Neuronal stem cell (in vitro differentiated cells): ENCODE measurements around the gene SH3TC1.

Source experiments
- DNase-seq: peaks from one replicate; pipeline ENCODE4 v3.0.0-alpha.2; 2013; ENCODE audit warnings: low spot score
- H2AFZ ChIP-seq: one replicate; pipeline ENCODE4 v1.6.1; 2013; ENCODE audit warnings: mild to moderate bottlenecking, low read length, inconsistent platforms
- H2AK5ac ChIP-seq: 2 replicates; pipeline ENCODE4 v1.6.1; 2013; ENCODE audit warnings: low read depth, mild to moderate bottlenecking, inconsistent platforms, low read length, moderate library complexity, mixed read lengths
- H2BK120ac ChIP-seq: 2 replicates; pipeline ENCODE4 v1.6.1; 2013; ENCODE audit warnings: low read depth, mild to moderate bottlenecking, inconsistent platforms, low read length, moderate library complexity, mixed read lengths
- H2BK12ac ChIP-seq: one replicate; pipeline ENCODE4 v1.6.1; 2013; ENCODE audit warnings: low read length, inconsistent platforms
- H2BK15ac ChIP-seq: 2 replicates; pipeline ENCODE4 v1.6.1; 2013; ENCODE audit warnings: mild to moderate bottlenecking, low read length, inconsistent platforms, mixed read lengths
- H2BK5ac ChIP-seq: one replicate; pipeline ENCODE4 v1.6.1; 2013; ENCODE audit warnings: inconsistent platforms, mild to moderate bottlenecking, low read length, moderate library complexity
- H3K14ac ChIP-seq: one replicate; pipeline ENCODE4 v1.6.1; 2013; ENCODE audit warnings: low read length, inconsistent platforms
- H3K18ac ChIP-seq: 2 replicates; pipeline ENCODE4 v1.6.1; 2013; ENCODE audit warnings: low read length, inconsistent platforms
- H3K23ac ChIP-seq: 2 replicates; pipeline ENCODE4 v1.6.1; 2013; ENCODE audit warnings: low read depth, mild to moderate bottlenecking, mixed read lengths, low read length, inconsistent platforms; ENCODE audit not compliant: poor library complexity
- H3K27ac ChIP-seq: replicated peaks from 3 replicates; pipeline ENCODE4 v1.5.1; 2013; ENCODE audit warnings: low read length, inconsistent platforms
- H3K27me3 ChIP-seq, 3 experiments: 2 replicates each; pipeline ENCODE4 v1.6.1; 2013; ENCODE audit warnings: low read length in 3 of 3, mild to moderate bottlenecking in 2 of 3, inconsistent platforms in 1 of 3, low read depth in 1 of 3, mixed read lengths in 1 of 3, moderate library complexity in 1 of 3; ENCODE audit not compliant: control insufficient read depth in 3 of 3, insufficient read depth in 3 of 3
- H3K36me3 ChIP-seq, 2 donors: replicated peaks in 1 of 2; 2 replicates each; pipeline ENCODE4 v1.6.1; 2013; ENCODE audit warnings: low read length in 2 of 2; ENCODE audit not compliant: control insufficient read depth in 2 of 2, insufficient read depth in 2 of 2
- H3K4ac ChIP-seq: 2 replicates; pipeline ENCODE4 v1.6.1; 2013; ENCODE audit warnings: inconsistent platforms, mild to moderate bottlenecking, low read length, moderate library complexity
- H3K4me1 ChIP-seq, 2 donors: 1 replicate in 1 of 2; 2 replicates in 1 of 2; pipeline ENCODE4 v1.6.1; 2013; ENCODE audit warnings: low read length in 2 of 2, low read depth in 1 of 2; ENCODE audit not compliant: control insufficient read depth in 2 of 2, insufficient read depth in 1 of 2
- H3K4me2 ChIP-seq: one replicate; pipeline ENCODE4 v1.6.1; 2013; ENCODE audit warnings: mild to moderate bottlenecking, low read length, inconsistent platforms; ENCODE audit not compliant: insufficient read depth, poor library complexity, severe bottlenecking
- H3K4me3 ChIP-seq, 2 donors: 2 replicates each; pipeline ENCODE4 v1.5.1; 2013; ENCODE audit warnings: low read length in 2 of 2, mild to moderate bottlenecking in 2 of 2, inconsistent platforms in 1 of 2, moderate library complexity in 1 of 2
- H3K79me1 ChIP-seq: one replicate; pipeline ENCODE4 v1.6.1; 2013; ENCODE audit warnings: low read depth, mild to moderate bottlenecking, inconsistent platforms, low read length, moderate library complexity
- H3K9ac ChIP-seq: one replicate; pipeline ENCODE4 v1.6.1; 2013; ENCODE audit warnings: mild to moderate bottlenecking, low read depth, low read length, inconsistent platforms; ENCODE audit not compliant: poor library complexity
- H3K9me3 ChIP-seq, 2 donors: replicated peaks in 1 of 2; 2 replicates each; pipeline versions ENCODE3 to v1.6.1; 2013; ENCODE audit warnings: low read length in 2 of 2, mild to moderate bottlenecking in 2 of 2, inconsistent platforms in 1 of 2, low read depth in 1 of 2, mixed read lengths in 1 of 2, moderate library complexity in 1 of 2; ENCODE audit not compliant: control insufficient read depth in 2 of 2, insufficient read depth in 1 of 2
- H4K8ac ChIP-seq: one replicate; pipeline ENCODE4 v1.6.1; 2013; ENCODE audit warnings: low read depth, mild to moderate bottlenecking, inconsistent platforms, low read length, moderate library complexity
- H4K91ac ChIP-seq: one replicate; pipeline ENCODE4 v1.6.1; 2013; ENCODE audit warnings: low read length, low read depth, mild to moderate bottlenecking, inconsistent platforms; ENCODE audit not compliant: poor library complexity
- WGBS, 2 donors: extraction: QIAGEN DNeasy Blood & Tissue Kit; methylation state at CpG; one replicate each; pipeline ENCODE4 v1.1.7; 2013; ENCODE audit warnings: missing lambda C conversion rate in 2 of 2, mixed read lengths in 1 of 2; ENCODE audit not compliant: insufficient read length in 2 of 2, insufficient replicate concordance in 1 of 2; ENCODE audit errors: extremely low coverage in 2 of 2; 5-methylcytosine and 5-hydroxymethylcytosine counted together

SH3TC1 gene

GRCh38 chr4:8167291-8167690 is 31.8 kb upstream of the SH3TC1 start:
- no peaks in the 10 kb centered on the region for H3K79me1 ChIP-seq
- H2BK5ac ChIP-seq = no peak overlapping the region
- H2BK12ac ChIP-seq = no peak overlapping the region
- H2BK15ac ChIP-seq = no peak overlapping the region
- H3K9ac ChIP-seq = no peak overlapping the region
- H3K4me2 ChIP-seq = no peak overlapping the region
- no peak overlapping the region for H2AK5ac ChIP-seq
- no peak overlapping the region for H4K91ac ChIP-seq
- no CpG with 5 or more reads among the region's 2 CpGs for WGBS, 2 donors
- no peak overlapping the region for H3K4ac ChIP-seq
- no peaks in the 10 kb centered on the region for H3K36me3 ChIP-seq
- H2BK120ac ChIP-seq = no peak overlapping the region
- peaks cover 0 to 7% of the 10 kb centered on the region in 2 donors for H3K9me3 ChIP-seq
- no peak overlapping the region for H3K4me3 ChIP-seq
- no peak overlapping the region for H3K18ac ChIP-seq
- peaks cover 0 to 26% (median 0%) of the 10 kb centered on the region in 3 experiments for H3K27me3 ChIP-seq
- H3K23ac ChIP-seq = no peak overlapping the region
- H3K4me1 ChIP-seq = no peaks in the 10 kb centered on the region
- H2AFZ ChIP-seq = no peak overlapping the region
- no peak for DNase-seq
- H3K27ac ChIP-seq = no peak overlapping the region
- no peak overlapping the region for H4K8ac ChIP-seq
- no peak overlapping the region for H3K14ac ChIP-seq

- DNase-seq = no peak
- Histone ChIP-seq H3K9me3 (peaks cover 0 to 7% of the 10 kb centered on the region in 2 donors), H3K27ac (no peak overlapping the region), H3K4me1 (no peaks in the 10 kb centered on the region), H2BK5ac (no peak overlapping the region), H2BK12ac (no peak overlapping the region), H3K4me2 (no peak overlapping the region), H4K8ac (no peak overlapping the region), H2BK120ac (no peak overlapping the region), H3K23ac (no peak overlapping the region), H2AFZ (no peak overlapping the region), H3K9ac (no peak overlapping the region), H3K27me3 (peaks cover 0 to 23% (median 0%) of the 10 kb centered on the region in 3 experiments), H3K4me3 (no peak overlapping the region), H2AK5ac (no peak overlapping the region), H3K36me3 (no peaks in the 10 kb centered on the region), H3K4ac (no peak overlapping the region), H3K18ac (no peak overlapping the region), H3K14ac (no peak overlapping the region), H2BK15ac (no peak overlapping the region), H4K91ac (no peak overlapping the region), H3K79me1 (no peaks in the 10 kb centered on the region)
- WGBS, 2 donors = no CpG with 5 or more reads among the region's 2 CpGs
These were observed 31.3 kb upstream of the SH3TC1 start for GRCh38 chr4:8167815-8168214.

GRCh38 chr4:8168232-8168631 is 30.9 kb upstream of the SH3TC1 start:
- H3K79me1 ChIP-seq = no peaks in the 10 kb centered on the region
- no peak overlapping the region for H2BK15ac ChIP-seq
- no peak overlapping the region for H2AK5ac ChIP-seq
- H3K4ac ChIP-seq = no peak overlapping the region
- no peak overlapping the region for H3K4me3 ChIP-seq
- no peak overlapping the region for H3K4me2 ChIP-seq
- no peak overlapping the region for H4K8ac ChIP-seq
- H3K36me3 ChIP-seq = no peaks in the 10 kb centered on the region
- no peak overlapping the region for H2BK5ac ChIP-seq
- H3K27me3 ChIP-seq = peaks cover 0 to 19% (median 0%) of the 10 kb centered on the region in 3 experiments
- H3K18ac ChIP-seq = no peak overlapping the region
- DNase-seq = no peak
- H3K14ac ChIP-seq = no peak overlapping the region
- H3K9ac ChIP-seq = no peak overlapping the region
- no peak overlapping the region for H2BK120ac ChIP-seq
- no peak overlapping the region for H3K27ac ChIP-seq
- no peak overlapping the region for H4K91ac ChIP-seq
- H3K9me3 ChIP-seq = peaks cover 0 to 7% of the 10 kb centered on the region in 2 donors
- no peaks in the 10 kb centered on the region for H3K4me1 ChIP-seq
- WGBS, 2 donors = no CpG with 5 or more reads among the region's 1 CpG
- H2AFZ ChIP-seq = no peak overlapping the region
- no peak overlapping the region for H2BK12ac ChIP-seq
- no peak overlapping the region for H3K23ac ChIP-seq

DNA sequence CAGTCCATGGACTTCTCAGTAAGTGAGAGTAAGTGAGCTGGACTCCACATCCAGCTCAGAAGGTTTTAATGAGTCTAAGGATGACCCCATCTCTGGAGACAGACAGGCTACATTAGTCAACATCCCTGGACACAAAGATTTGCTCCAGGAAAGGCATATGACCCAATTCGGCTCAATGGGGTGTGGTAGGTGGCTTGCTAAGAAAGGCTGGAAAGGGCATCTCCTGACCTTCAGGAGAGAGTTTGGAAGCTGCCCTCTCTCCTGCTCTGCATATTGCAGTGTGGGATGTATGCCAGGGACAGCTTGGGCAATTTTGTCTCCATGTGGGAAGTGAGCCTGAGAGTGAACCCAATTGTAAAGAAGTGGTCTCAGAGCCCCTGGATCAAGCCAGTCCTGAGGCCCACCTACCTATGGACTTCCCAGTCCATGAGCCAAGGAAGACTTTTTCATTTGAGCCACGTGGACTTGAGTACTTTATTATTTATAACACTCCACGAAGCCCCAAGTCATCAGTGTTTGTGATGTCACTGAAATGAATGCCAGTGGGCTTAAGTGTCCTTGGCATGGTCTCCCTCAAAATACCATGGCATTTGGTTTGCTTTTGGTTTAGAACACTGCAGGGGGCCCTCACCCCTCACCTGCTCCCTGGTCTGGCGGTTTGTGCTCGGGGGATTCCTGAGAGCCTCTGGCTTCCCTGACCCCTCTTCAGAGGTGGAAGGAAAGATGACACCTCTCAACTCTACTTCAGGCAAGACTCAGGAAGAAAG is 30.1 kb upstream of the SH3TC1 start:
- Histone ChIP-seq H3K27ac (no peak overlapping the region), H2AFZ (no peak overlapping the region), H3K9me3 (peaks cover 0 to 7% of the 10 kb centered on the region in 2 donors), H3K79me1 (no peaks in the 10 kb centered on the region), H3K9ac (no peak overlapping the region), H3K36me3 (no peaks in the 10 kb centered on the region), H3K4me1 (no peaks in the 10 kb centered on the region), H3K14ac (no peak overlapping the region), H3K23ac (no peak overlapping the region), H2AK5ac (no peak overlapping the region), H3K4ac (no peak overlapping the region), H3K4me3 (no peak overlapping the region), H2BK120ac (no peak overlapping the region), H3K4me2 (no peak overlapping the region), H3K27me3 (peaks cover 0 to 15% (median 0%) of the 10 kb centered on the region in 3 experiments), H3K18ac (no peak overlapping the region), H2BK12ac (no peak overlapping the region), H2BK5ac (no peak overlapping the region), H2BK15ac (no peak overlapping the region), H4K8ac (no peak overlapping the region), H4K91ac (peak overlapping the region; percentile 39)
- no CpG with 5 or more reads among the region's 5 CpGs for WGBS, 2 donors
- DNase-seq = no peak
